GM19463 (cell line): ENCODE data around the gene USO1.
"Not testable (repeated sequence)": the region's sequence is repeated elsewhere in the genome, so short reads cannot be mapped to it uniquely, and the experiment has no call there.

ENCODE experiments used
- ATAC-seq: cut with Tn5 transposase; IDR thresholded peaks from one replicate; pipeline ENCODE4 v1.9.1; 2021; ENCODE audit warnings: mild to moderate bottlenecking, moderate library complexity; ENCODE audit not compliant: unreplicated experiment

The USO1 gene

DNA sequence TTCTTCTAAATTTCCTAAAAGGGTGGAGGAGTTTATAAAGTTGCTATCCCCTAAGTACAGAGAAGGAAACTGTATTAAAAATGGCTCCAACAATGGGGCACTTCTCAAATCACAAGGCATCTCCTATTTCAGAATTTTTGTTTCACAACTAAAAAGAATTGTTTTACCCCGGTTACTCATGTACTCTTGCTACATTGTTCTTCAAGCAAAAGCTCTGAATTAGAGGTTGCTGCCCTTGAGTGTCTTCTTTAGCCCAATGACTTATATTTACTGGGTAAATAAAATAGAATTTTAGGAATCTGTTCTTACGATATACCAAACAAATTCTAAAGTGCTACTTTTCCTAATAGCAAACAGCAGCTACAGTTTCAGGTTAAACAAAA, 110.4 kb downstream of the USO1 start:
- no peak for ATAC-seq

DNA sequence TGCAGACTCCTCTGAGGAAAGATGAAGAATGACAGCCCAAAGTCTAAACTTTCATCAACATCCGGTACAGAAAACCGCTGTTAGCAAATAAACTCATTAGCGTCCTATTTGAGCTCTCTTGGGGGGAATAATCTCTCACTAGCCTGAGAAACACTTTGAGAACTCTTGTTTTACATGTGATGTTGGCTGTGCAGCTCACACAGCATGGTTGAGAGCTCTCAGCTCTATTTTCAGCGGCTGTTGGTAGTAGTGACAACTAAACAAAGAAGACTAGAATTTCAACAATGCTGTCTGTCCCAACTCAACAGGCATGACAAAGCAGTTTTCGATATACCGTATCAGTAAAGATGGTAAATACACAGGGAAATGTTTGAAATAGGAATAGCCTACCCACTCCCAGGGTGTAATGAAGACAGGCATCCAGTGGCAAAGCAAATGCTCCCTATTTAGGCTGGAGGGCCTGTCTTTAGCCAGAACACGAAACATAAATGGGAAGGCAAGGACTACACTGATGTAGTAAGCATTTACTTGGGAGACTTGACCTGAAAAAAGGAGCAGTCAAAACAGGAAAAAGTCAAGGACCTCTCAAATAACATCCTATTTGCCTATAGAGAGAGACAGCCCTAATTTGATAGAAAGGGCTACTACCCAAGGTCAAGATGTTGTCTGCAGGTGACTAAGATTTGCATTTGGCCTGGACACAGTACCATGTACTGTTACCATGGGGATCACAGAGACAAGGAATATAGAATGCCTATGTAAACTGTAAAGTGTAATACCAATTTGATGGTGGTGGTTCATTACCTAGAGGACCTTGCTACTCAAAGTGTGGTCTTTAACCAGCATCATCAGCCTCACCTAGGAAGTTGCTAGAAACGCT, 117.5 kb downstream of the USO1 start:
- ATAC-seq: no peak

DNA sequence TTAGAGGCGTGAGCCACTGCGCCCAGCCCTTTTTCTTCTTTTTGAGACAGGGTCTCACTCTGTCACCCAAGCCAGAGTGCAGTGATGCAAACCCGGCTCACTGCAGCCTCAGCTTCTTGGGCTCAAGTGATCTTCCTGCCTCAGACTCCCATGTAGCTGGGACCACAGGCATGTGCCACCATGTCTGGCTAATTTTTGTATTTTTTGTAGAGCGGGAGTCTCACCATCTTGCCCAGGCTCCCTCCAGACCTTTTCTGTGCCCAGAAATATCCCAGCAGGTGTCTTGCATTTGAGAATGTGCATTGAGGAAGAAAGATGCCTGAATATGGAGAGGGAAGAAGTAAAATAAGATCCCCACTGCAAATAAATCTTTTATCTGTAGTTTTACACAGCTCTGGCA, 119.2 kb downstream of the USO1 start:
- no peak for ATAC-seq

DNA sequence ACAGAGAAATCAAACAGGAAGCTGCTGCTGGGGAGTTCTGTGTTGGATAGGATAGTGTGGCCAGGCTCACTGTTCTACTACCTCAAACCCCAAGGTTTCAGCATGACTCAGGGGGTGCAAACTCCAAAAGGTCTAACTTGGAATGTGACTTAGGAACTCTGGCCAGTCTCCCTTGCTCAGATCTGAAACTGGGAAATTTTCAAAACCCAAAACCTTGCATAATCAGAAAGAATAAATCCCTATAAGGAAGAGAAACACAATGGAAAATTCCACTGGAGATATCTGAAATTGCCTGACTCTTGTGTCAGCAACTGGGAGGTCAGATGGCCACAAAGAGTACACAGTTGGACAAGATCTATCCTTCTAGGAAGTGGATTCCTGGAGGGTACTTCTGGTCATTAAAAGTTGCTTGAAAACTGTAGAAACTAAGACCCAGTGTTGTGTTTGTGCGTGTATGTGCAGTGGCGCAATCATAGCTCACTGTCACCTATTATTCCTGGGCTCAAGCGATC, 119.8 kb downstream of the USO1 start:
- ATAC-seq: no peak

DNA sequence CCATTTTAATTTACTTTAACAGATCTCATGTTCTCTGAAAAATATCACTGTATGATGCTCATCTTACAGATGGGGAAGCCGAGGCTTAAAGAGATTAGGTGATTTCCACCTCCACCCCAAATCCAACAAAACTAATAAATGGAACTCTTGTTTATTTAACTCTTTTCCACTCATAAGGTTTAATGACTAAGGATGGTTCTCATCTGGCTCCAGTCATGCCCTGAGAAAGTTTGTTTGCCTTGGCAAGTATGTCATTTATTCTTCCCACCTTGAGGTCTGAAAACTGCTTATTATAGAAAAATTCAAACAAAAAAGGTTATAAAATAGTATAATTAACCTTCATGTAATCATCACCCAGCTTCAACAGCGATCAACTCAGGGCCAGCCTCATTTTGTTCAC, 121.6 kb downstream of the USO1 start:
- ATAC-seq: no peak

DNA sequence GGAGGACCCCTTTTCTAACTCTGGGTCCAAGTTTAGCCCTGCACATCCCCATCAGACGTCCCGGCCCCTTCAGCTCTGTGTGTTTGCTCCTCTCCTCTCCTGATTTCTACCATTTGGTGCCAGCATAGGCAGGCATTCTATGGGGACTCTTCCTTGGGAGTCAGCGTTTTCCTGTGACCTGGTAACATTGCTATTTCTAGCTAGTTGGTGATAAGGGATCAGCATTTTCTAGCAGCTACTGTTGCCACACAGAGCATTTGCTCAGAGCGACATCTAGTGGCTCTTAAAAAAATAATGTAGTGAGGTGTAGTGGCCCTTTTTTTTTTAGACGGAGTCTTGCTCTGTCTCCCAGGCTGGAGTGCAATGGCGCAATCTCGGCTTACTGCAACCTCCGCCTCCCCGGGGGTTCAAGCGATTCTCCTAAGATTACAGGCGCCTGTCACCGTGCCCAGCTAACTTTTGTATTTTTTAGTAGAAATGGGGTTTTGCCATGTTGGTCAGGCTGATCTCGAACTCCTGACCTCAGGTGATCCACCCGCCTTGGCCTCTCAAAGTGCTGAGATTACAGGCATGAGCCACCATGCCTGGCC, 123.9 kb downstream of the USO1 start:
- not testable (repeated sequence) for ATAC-seq

DNA sequence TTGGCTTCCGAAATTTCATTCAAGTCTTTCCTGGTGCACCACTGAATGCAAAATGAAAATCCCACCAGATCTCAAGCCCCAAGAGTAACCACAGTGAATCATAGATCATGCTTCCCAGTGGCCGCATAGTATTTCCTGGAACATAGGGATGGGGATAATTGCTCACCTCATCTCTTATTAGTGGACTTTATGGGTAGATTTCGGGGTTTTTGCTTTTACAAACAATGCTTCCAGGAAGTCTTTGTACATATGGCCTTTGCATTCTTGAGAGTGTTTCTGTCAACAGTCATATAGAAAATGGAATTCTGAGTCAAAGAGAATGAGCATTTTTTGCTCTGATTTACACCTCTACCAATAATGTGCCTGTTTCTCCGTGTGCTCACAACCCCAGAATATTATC, 124.5 kb downstream of the USO1 start:
- ATAC-seq: no peak

DNA sequence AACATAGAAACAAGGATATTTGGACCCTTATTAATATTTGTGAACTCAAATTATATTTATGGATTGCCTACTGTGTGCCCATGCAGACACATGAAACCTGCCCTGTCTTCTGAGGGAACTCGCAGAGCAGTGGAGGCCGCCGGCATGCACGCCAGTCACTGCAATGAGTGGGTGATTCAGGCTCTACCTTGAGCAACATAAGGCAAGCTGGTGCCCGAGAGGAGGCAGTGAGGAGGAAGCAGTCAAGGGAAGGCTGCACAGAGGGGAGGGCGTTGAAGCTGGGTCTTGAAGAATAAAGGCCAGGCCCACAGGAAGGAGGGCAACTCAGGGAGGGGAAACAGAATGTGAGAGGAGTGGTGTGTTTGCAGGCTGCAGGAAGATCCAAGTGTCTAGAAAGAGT, 125.1 kb downstream of the USO1 start:
- no peak for ATAC-seq

DNA sequence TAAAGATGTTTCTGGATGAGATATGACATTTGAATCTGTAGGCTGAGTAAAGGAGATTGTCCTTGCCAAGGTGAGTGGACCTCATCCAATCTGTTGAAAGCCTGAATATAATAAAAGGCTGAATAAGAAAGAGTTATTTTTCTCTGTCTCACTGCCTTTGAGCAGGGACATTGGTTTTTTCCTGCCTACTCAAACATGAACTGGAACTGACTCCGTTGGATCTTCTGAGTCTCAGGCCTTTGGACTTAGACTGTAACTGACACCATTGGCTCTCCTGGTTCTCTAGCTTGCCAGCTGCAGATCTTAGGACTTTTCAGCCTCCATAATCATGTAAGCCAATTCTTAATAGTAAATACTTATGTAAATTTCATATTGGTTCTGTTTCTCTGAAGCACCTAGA, 134.3 kb downstream of the USO1 start:
- no peak for ATAC-seq

DNA sequence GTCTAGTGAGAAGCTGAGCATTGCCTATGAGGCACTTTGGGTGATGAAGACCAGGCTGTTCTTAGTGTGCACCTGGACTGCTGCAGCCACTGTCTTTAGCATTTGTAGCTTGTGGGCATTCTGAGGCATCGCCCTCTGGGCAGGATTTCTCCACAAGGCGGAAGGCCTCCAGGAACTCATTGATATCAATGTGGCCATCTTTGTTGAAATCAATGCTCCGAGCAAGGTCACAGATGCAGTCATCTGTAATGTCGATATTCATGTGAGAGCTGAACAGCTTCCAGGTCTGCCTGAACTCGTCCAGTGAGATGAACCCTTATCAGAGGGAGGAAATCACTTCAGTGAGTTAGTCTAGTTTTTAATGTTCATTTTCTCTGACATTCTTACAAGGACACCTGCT, 136.2 kb downstream of the USO1 start:
- no peak for ATAC-seq
